C4-2B (cell line): ENCODE data around the gene MEGF11.

ENCODE experiments used
- CTCF ChIP-seq: fragments of 450-650 bp; conservative IDR thresholded peaks from 2 replicates; pipeline ENCODE4 v1.5.1; 2017; ENCODE audit warnings: mild to moderate bottlenecking
- ZFX ChIP-seq: fragments of 450-650 bp; IDR thresholded peaks from 2 replicates; pipeline ENCODE4 v1.6.1; 2017

- no peak for TF ChIP-seq CTCF
- no peak for TF ChIP-seq ZFX
These were observed 375.8 kb downstream of the MEGF11 start for GRCh38 chr15:65877749-65878148.
